GM12878 (cell line): ENCODE results near the gene FAM193A. TPM values are rescaled to one million over a fixed set of nuclear protein-coding genes. Genes with fewer than 3 reads are reported as not detected.
A peak's percentile ranks its signal among the peaks of the same experiment; 100 is the strongest.

ENCODE experiments used
- BCLAF1 ChIP-seq: fragments of 450-650 bp; IDR thresholded peaks from 2 replicates; pipeline ENCODE4 v1.6.1; 2017; ENCODE audit warnings: antibody characterized with exemption, mild to moderate bottlenecking, moderate library complexity
- EZH2 ChIP-seq: IDR thresholded peaks from 2 replicates; pipeline ENCODE4 v1.6.1; 2012; ENCODE audit warnings: low read depth, mild to moderate bottlenecking, control low read depth, inconsistent platforms, low read length, borderline replicate concordance; ENCODE audit not compliant: control insufficient read depth
- FOS ChIP-seq: IDR thresholded peaks from 3 replicates; pipeline ENCODE4 v1.6.1; 2011; ENCODE audit warnings: borderline replicate concordance; ENCODE audit not compliant: insufficient read length; ENCODE audit errors: extremely low read depth
- MLLT1 ChIP-seq: fragments of 450-650 bp; IDR thresholded peaks from 2 replicates; pipeline ENCODE4 v1.6.1; 2016; ENCODE audit warnings: mild to moderate bottlenecking
- NFXL1 ChIP-seq: fragments of 450-650 bp; IDR thresholded peaks from 2 replicates; pipeline ENCODE4 v1.6.1; 2017; ENCODE audit warnings: antibody characterized with exemption, mild to moderate bottlenecking, borderline replicate concordance
- NRF1 ChIP-seq: conservative IDR thresholded peaks from 2 replicates; pipeline ENCODE4 v1.6.1; 2011; ENCODE audit warnings: mild to moderate bottlenecking, low read depth, low read length, improper control_type of control experiment
- POLR2AphosphoS2 ChIP-seq: IDR thresholded peaks from 2 replicates; pipeline ENCODE4 v1.6.1; 2011; ENCODE audit warnings: low read depth, mild to moderate bottlenecking, low read length, improper control_type of control experiment, moderate library complexity
- RAD51 ChIP-seq: fragments of 450-650 bp; IDR thresholded peaks from 2 replicates; pipeline ENCODE4 v1.6.1; 2016; ENCODE audit warnings: moderate library complexity, mild to moderate bottlenecking, inconsistent platforms
- RB1 ChIP-seq: fragments of 450-650 bp; formaldehyde crosslinking; IDR thresholded peaks from 2 replicates; pipeline ENCODE4 v1.6.1; 2017; ENCODE audit warnings: mild to moderate bottlenecking, borderline replicate concordance
- RCOR1 ChIP-seq: conservative IDR thresholded peaks from 2 replicates; pipeline ENCODE4 v1.6.1; 2012; ENCODE audit warnings: low read depth, low read length, improper control_type of control experiment
- RFX5 ChIP-seq: IDR thresholded peaks from 2 replicates; pipeline ENCODE4 v1.6.1; 2011; ENCODE audit warnings: low read depth, low read length, improper control_type of control experiment
- SMC3 ChIP-seq: IDR thresholded peaks from 2 replicates; pipeline ENCODE4 v1.6.1; 2011; ENCODE audit warnings: low read length, improper control_type of control experiment, borderline replicate concordance
- TAF1 ChIP-seq: IDR thresholded peaks from 2 replicates; pipeline ENCODE4 v1.6.1; 2011; ENCODE audit warnings: mild to moderate bottlenecking, low read depth, low read length, borderline replicate concordance
- TCF12 ChIP-seq: IDR thresholded peaks from 2 replicates; pipeline ENCODE4 v1.6.1; 2011; ENCODE audit warnings: low read depth, mild to moderate bottlenecking, low read length
- ZBTB11 ChIP-seq: fragments of 450-650 bp; formaldehyde crosslinking; IDR thresholded peaks from 2 replicates; pipeline ENCODE4 v1.5.0; 2022; ENCODE audit warnings: mild to moderate bottlenecking, missing genetic modification characterization
- ZBTB33 ChIP-seq: fragments of 450-650 bp; IDR thresholded peaks from 2 replicates; pipeline ENCODE4 v1.6.1; 2017; ENCODE audit warnings: mild to moderate bottlenecking
- ZNF24 ChIP-seq: fragments of 450-650 bp; IDR thresholded peaks from 2 replicates; pipeline ENCODE4 v1.6.1; 2017; ENCODE audit warnings: antibody characterized with exemption, mild to moderate bottlenecking
- ZNF384 ChIP-seq: IDR thresholded peaks from 2 replicates; pipeline ENCODE4 v1.6.1; 2012; ENCODE audit warnings: low read depth, mild to moderate bottlenecking, low read length, improper control_type of control experiment, borderline replicate concordance
- polyA plus RNA-seq, 11 experiments: library from polyadenylated mRNA; depleted of rRNA in 4 of 11; unstranded in 6 of 11; stranded (reverse) in 5 of 11; fragments of >200 nt; fragmentation: Nextera tagmentation in 4 of 11; fragmentation: Illumina TruSeq in 1 of 11; extraction: Ambion mirVana in 4 of 11; extraction: Trizol in 1 of 11; gene quantifications; 1 replicate in 1 of 11; 2 replicates in 10 of 11; pipeline versions ENCODE4 v1.2.1 to v1.2.3, GENCODE V29; 2011 to 2016; ENCODE audit warnings: inconsistent platforms in 2 of 11, missing spikeins in 2 of 11, low read depth in 1 of 11
- total RNA-seq, 4 experiments: library from RNA; depleted of rRNA in 3 of 4; stranded (reverse); fragments of >200 nt in 3 of 4; fragmentation: Illumina TruSeq in 1 of 4; extraction: Trizol in 1 of 4; gene quantifications; 2 replicates each; pipeline versions ENCODE4 v1.2.1 to v1.2.3, GENCODE V29; 2013 to 2021

The FAM193A gene
- total and polyA plus RNA-seq, 10 of the 15 experiments (the other 5 are each of a cell fraction or from before 2014, with no cell fraction given): 0.52 to 23.3 (median 7.4) TPM

GRCh38 chr4:2598511-2599303 is 62.3 kb downstream of the FAM193A start (continued):
- TF ChIP-seq SMC3 (peak; percentile 12; the same call in 1 of the 2 replicates), ZNF24 (no peak), NFXL1 (no peak), RB1 (no peak), TAF1 (no peak), RFX5 (no peak), EZH2 (no peak), FOS (no peak), RCOR1 (no peak), ZBTB33 (no peak), ZNF384 (peak; percentile 67; the same call in 1 of the 2 replicates), ZBTB11 (CRISPR knock-in tag) (no peak), RAD51 (no peak), BCLAF1 (no peak), NRF1 (no peak), TCF12 (peak; percentile 56; the same call in 1 of the 2 replicates), POLR2AphosphoS2 (no peak), MLLT1 (0 out of 2 replicates have a peak, but pooled peaks have one; percentile 18)
